Measurements from ENCODE around the gene GLYR1.
"Not testable (repeated sequence)": the region's sequence is repeated elsewhere in the genome, so short reads cannot be mapped to it uniquely, and the experiment has no call there.

The GLYR1 gene

GRCh38 chr16:4846901-4847773 lies at the start of gene GLYR1, which contains the start of gene UBN1:
TSS of gene GLYR1 (minus strand) at chr16:4847288. CDS start at chr16:4847265, 23 bp downstream.
TSS of gene UBN1 (plus strand) at chr16:4847481. CDS start at chr16:4852918, 5,437 bp downstream.
- DNase-seq (ENCODE audit: extremely low spot score), result peak; percentile 99
- ChIA-PET POLR2A (interaction anchor here (1.0 to 1.3 kb wide), 2 partner anchors 8 to 12 kb away, joined by 3 to 4 read pairs; no protein-coding TSS in a partner anchor), CTCF (interaction anchor here (1.8 kb wide), 1 partner anchor 11 kb away, joined by 5 read pairs; no protein-coding TSS in a partner anchor)
- TF ChIP-seq, protein P1, sequence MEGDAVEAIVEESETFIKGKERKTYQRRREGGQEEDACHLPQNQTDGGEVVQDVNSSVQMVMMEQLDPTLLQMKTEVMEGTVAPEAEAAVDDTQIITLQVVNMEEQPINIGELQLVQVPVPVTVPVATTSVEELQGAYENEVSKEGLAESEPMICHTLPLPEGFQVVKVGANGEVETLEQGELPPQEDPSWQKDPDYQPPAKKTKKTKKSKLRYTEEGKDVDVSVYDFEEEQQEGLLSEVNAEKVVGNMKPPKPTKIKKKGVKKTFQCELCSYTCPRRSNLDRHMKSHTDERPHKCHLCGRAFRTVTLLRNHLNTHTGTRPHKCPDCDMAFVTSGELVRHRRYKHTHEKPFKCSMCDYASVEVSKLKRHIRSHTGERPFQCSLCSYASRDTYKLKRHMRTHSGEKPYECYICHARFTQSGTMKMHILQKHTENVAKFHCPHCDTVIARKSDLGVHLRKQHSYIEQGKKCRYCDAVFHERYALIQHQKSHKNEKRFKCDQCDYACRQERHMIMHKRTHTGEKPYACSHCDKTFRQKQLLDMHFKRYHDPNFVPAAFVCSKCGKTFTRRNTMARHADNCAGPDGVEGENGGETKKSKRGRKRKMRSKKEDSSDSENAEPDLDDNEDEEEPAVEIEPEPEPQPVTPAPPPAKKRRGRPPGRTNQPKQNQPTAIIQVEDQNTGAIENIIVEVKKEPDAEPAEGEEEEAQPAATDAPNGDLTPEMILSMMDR (IDR thresholded peaks at IDR 0.05; ENCODE audit: control extremely low read depth, extremely low read depth, low read depth, missing control alignments), result no peak

DNA sequence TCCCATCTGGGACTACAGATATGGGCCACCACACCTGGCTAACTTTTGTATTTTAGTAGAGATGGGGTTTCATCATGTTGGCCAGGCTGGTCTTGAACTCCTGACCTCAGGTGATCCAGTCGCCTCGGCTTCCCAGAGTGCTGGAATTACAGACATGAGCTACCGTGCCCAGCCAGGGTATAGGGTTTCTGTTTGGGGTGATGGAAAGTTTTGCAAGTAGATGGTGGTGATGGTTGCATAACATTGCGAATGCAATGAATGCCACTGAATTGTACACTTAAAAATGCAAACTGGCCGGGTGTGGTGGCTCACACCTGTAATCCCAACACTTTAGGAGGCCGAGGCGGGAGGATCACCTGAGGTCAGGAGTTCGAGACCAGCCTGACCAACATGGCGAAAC lies 49.7 kb upstream of the GLYR1 start:
- POLR2A ChIA-PET; DNase-seq (ENCODE audit: extremely low spot score); CTCF ChIA-PET: not testable (repeated sequence)

GRCh38 chr16:4895366-4895765 lies 48.3 kb upstream of the GLYR1 start:
- DNase-seq (ENCODE audit: extremely low spot score), result no peak
- TF ChIP-seq, protein P1 (IDR thresholded peaks at IDR 0.05; ENCODE audit: control extremely low read depth, extremely low read depth, low read depth, missing control alignments), result no peak
- CTCF ChIA-PET, result interaction anchor here (0.9 kb wide), 1 partner anchor 8 kb away, joined by 3 read pairs; no protein-coding TSS in a partner anchor
- POLR2A ChIA-PET, result no interaction called here

DNA sequence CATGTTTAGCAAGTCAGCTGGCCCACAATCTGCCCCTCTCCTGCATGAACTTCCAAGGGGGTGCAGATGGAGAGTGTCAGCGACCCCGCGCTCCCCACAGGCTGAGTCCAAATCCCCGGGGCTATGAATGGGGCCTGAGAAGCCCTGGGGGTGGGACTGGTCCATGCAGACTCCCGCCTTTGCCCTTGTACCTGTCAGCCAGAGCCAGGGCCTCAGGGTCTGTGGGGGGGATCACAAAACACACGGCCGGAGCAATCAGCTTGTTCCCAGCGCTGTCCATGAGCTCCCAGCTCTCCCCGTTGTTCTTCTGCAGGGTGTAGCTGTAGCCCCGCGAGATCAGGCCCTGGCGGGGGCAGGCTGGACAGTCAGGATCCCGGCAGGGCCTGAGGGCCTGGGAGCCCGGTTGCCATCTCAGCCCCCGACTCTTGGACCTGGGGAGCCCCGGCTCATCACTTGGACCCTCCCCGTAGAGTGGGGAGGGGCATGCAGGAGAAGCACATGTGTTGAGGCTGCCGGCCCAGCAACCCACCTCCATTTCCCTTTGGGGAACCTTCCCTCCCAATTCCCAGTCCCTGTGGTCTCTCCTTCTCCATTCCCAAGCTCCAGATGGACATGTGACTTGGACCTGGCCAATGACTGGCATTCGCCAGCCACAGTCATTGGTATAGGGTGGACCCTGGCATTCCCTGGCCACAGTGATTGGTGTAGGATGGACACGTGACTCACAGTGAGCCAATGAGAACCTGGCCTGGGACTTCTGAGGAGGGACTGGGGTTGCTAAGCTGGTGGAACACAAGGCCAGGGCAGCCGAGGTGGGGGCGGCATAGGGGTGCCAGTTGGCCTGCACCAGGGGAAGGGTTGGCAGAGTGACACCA lies 47.4 kb upstream of the GLYR1 start:
- no peak for DNase-seq (ENCODE audit: extremely low spot score)
- TF ChIP-seq, protein P1 (IDR thresholded peaks at IDR 0.05; ENCODE audit: control extremely low read depth, extremely low read depth, low read depth, missing control alignments), result no peak
- ChIA-PET CTCF (interaction anchor here (0.9 kb wide), 2 partner anchors 9 to 10 kb away, joined by 3 read pairs; no protein-coding TSS in a partner anchor), POLR2A (no interaction called here)

DNA sequence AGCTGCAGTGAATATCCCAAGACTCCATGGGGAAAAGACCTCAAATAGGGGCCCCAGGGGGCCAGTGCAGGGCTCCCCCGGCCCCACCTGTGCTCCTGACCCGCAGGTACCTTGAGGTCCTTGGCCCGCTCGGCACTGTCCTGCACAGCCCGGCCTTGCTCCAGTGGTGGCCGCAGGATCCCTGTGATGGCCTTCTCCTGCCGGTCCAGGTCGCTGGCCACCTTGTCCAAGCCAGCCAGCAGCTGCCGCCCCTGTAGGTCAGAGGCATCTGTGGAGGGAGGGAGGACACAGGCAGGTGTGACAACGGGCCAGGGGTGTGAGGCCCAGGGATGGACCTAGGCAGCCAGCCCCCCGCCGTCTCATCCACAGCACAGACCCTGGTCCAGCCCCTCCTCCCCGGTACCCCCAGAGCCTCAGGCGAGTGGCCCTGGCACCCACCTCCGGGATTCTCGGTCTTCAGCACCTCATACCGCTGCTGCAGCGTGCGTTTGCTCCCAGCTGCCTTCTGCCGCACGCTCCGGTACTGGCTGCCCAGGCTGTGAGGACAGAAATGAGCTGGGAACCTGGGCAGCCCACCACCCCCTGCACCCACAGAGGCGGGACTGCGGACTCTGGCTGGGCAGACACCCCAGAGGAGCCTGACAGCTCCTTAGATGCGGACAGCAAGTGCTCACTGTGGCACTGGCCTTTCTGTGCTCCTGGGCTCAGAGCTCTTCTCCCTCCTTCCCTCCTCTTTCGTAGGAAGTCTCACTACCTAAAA lies 46.2 kb upstream of the GLYR1 start:
- CTCF ChIA-PET, result interaction anchor here (0.9 kb wide), 1 partner anchor 9 kb away, joined by 3 read pairs; no protein-coding TSS in a partner anchor
- TF ChIP-seq, protein P1 (IDR thresholded peaks at IDR 0.05; ENCODE audit: control extremely low read depth, extremely low read depth, low read depth, missing control alignments), result no peak
- POLR2A ChIA-PET, result no interaction called here
- no peak for DNase-seq (ENCODE audit: extremely low spot score)

- CTCF ChIA-PET, result interaction anchor here (1.1 kb wide), 1 partner anchor 9 kb away, joined by 3 read pairs; no protein-coding TSS in a partner anchor
- TF ChIP-seq, protein P1 (IDR thresholded peaks at IDR 0.05; ENCODE audit: control extremely low read depth, extremely low read depth, low read depth, missing control alignments), result no peak
- POLR2A ChIA-PET, result interaction anchor here (0.6 kb wide), 1 partner anchor 168 kb away, joined by 5 read pairs; no protein-coding TSS in a partner anchor
- DNase-seq (ENCODE audit: extremely low spot score), result no peak
Measured at GRCh38 chr16:4892361-4893102, 45.4 kb upstream of the GLYR1 start.
